ENCODE results near the gene SPOCD1. TPM values are rescaled to one million over a fixed set of nuclear protein-coding genes. Genes with fewer than 3 reads are reported as not detected.

The SPOCD1 gene
- total RNA-seq, 4 donors from 2014 or later, result 0.42 to 14.1 (median 0.66) TPM; not detected in 1

DNA sequence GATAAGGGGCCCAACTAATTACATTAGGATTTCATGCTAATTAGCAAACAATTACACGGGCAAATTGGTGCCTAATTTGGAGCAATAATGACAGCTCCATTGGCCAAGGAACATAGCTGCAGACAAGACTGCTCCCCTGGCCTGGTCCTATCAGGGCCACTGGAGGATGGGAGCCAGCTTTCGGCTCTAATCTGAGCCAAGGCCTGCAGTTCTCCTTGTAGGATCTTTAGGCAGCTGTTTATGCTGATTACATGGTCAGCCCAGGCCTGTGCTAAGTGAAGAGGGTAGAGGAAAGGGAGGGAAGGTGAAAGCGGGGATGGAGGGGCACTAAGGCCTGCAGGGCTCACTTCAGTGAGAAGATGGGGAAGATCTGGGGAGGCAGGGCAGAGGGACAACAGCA lies 39.3 kb downstream of the SPOCD1 start:
- TF ChIP-seq, protein P1, sequence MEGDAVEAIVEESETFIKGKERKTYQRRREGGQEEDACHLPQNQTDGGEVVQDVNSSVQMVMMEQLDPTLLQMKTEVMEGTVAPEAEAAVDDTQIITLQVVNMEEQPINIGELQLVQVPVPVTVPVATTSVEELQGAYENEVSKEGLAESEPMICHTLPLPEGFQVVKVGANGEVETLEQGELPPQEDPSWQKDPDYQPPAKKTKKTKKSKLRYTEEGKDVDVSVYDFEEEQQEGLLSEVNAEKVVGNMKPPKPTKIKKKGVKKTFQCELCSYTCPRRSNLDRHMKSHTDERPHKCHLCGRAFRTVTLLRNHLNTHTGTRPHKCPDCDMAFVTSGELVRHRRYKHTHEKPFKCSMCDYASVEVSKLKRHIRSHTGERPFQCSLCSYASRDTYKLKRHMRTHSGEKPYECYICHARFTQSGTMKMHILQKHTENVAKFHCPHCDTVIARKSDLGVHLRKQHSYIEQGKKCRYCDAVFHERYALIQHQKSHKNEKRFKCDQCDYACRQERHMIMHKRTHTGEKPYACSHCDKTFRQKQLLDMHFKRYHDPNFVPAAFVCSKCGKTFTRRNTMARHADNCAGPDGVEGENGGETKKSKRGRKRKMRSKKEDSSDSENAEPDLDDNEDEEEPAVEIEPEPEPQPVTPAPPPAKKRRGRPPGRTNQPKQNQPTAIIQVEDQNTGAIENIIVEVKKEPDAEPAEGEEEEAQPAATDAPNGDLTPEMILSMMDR (IDR thresholded peaks at IDR 0.05), result no peak
- H3K27me3 ChIP-seq, result peaks cover 0 to 69% of the 10 kb centered on the region in 2 donors
- H3K36me3 ChIP-seq, result no peaks in the 10 kb centered on the region
- DNase-seq (ENCODE audit: low spot score in 2 of 2), result no peak
- H3K27ac ChIP-seq, result no peak overlapping the region
- H3K4me1 ChIP-seq, result peaks cover 0 to 16% (median 14%) of the 10 kb centered on the region in 4 donors
- H3K9me3 ChIP-seq, result no peaks in the 10 kb centered on the region
- WGBS, 2 donors, result 74 to 77% methylated on average over 3 of the region's 3 CpGs
- no peak overlapping the region for H3K4me3 ChIP-seq

DNA sequence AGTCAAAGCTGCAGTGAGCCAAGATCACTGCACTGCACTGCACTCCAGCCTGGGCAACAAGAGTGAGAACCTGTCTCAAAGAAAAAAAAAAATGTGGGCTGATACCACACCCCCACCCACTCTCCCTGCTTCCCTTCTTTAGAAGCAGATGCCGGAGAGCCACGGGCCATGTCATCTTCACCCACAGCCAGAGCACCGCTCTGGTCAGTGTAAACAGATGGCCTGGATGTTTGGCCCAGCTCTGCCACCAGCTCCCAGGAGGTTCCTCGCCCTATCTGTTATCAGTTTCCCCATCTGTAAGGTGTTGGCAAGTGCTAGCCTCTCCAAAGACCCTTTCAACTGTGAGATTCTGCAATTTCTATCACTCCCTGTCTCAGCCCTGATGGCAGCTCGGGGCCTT lies 39.8 kb downstream of the SPOCD1 start:
- WGBS, 2 donors, result 76 to 92% methylated on average over 5 of the region's 5 CpGs
- TF ChIP-seq, protein P1 (IDR thresholded peaks at IDR 0.05), result no peak
- no peak for TF ChIP-seq POLR2A (IDR thresholded peaks at IDR 0.05)
- no peak for TF ChIP-seq EP300 (IDR thresholded peaks at IDR 0.05)
- no peak for DNase-seq (ENCODE audit: low spot score in 2 of 2)
- H3K4me1 ChIP-seq, result peaks cover 0 to 16% (median 14%) of the 10 kb centered on the region in 4 donors
- peaks cover 0 to 74% of the 10 kb centered on the region in 2 donors for H3K27me3 ChIP-seq
- no peak overlapping the region for H3K4me3 ChIP-seq
- no peaks in the 10 kb centered on the region for H3K36me3 ChIP-seq
- H3K27ac ChIP-seq, result no peak overlapping the region
- no peaks in the 10 kb centered on the region for H3K9me3 ChIP-seq

DNA sequence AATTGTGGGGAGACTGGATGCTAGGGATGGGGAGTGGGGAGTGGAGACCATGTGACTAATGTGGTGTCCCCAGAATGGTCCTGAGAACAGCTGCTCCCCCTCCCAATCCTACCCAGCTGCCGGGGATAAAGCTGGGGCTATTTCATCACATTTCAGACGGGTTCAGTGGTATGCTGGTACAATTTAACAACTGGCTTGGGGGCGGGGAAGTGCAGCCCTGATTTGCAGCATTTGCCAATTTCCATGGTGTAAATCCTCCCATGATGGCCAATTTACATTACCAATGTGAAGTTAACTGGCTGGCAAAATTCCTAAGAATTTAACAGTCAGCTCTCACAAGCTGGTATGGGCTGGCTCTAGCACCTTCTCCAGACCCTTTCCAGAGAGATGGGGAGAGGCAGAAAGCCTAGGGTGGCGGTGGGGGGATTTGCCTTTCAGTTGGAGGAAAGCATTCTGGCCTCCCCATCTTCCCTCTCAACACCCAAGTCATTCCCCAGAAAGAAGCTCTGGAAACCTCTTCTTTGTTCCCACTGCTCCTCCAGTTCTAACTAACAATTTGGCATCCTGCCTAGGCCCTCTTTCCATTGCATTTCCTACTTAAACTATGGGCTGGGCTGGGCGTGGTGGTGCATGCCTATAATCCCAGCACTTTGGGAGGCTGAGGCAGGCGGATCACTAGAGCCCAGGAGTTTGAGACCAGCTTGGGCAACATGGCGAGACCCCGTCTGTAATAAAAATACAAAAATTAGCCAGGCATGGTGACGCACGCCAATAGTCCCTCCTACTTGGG lies 40.4 kb downstream of the SPOCD1 start:
- H3K27ac ChIP-seq, result no peak overlapping the region
- H3K27me3 ChIP-seq, result peaks cover 0 to 74% of the 10 kb centered on the region in 2 donors
- H3K4me3 ChIP-seq, result no peak overlapping the region
- DNase-seq (ENCODE audit: low spot score in 2 of 2), result no peak
- TF ChIP-seq EP300 (IDR thresholded peaks at IDR 0.05), result no peak
- TF ChIP-seq, protein P1 (IDR thresholded peaks at IDR 0.05), result no peak
- H3K36me3 ChIP-seq, result no peaks in the 10 kb centered on the region
- H3K4me1 ChIP-seq, result peaks cover 0 to 16% (median 14%) of the 10 kb centered on the region in 4 donors
- WGBS, 2 donors, result 73 to 76% methylated on average over 10 of the region's 10 CpGs
- no peaks in the 10 kb centered on the region for H3K9me3 ChIP-seq

DNA sequence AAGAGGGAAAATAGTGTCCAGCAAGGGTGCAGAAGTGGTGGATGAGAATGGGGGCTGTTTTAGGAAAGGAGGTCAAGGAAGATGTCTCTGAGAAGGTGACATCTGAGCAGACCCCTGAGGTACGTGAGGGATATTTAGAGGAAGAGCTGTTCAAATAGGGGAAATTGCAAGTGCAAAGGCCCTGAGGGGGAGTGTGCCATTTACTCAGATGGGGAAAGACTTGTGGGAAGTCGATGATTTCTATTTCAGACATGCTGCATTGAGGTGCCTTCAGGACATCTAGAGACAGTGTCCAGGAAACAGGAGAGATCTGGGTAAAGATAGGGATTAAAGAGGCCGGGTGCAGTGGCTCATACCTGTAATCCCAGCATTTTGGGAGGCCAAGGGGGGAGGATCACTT lies 41.3 kb downstream of the SPOCD1 start:
- Histone ChIP-seq H3K27me3 (peaks cover 0 to 74% of the 10 kb centered on the region in 2 donors), H3K4me3 (no peak overlapping the region), H3K4me1 (peaks cover 0 to 16% (median 14%) of the 10 kb centered on the region in 4 donors), H3K36me3 (no peaks in the 10 kb centered on the region), H3K9me3 (no peaks in the 10 kb centered on the region), H3K27ac (no peak overlapping the region)
- TF ChIP-seq, protein P1 (IDR thresholded peaks at IDR 0.05), result no peak
- TF ChIP-seq EP300 (IDR thresholded peaks at IDR 0.05) (no peak), POLR2A (IDR thresholded peaks at IDR 0.05) (no peak)
- no peak for DNase-seq (ENCODE audit: low spot score in 2 of 2)
- WGBS, 2 donors, result 87 to 90% methylated on average over 3 of the region's 3 CpGs

DNA sequence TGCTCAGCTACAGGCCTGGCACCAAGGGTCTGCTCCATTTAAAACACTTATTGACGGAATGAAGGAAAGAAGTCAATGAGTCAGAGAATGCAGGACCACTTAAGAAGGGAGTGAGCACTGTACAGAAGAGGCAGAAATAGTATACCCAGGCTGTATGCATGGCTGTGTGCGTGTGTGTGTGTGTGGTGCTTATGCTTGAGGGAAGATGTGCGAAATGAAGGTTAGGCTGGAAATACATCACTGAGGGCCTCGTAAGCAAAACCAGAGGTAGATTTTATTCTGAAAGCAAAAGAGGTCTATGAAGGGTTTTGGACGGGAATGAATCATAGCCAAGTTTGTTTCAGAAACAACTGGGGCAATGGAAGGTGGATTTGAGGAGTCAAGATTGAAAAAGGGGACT lies 42.0 kb downstream of the SPOCD1 start:
- no peaks in the 10 kb centered on the region for H3K9me3 ChIP-seq
- no peak overlapping the region for H3K27ac ChIP-seq
- no peaks in the 10 kb centered on the region for H3K36me3 ChIP-seq
- peaks cover 0 to 74% of the 10 kb centered on the region in 2 donors for H3K27me3 ChIP-seq
- WGBS, 2 donors, result 93 to 96% methylated on average over 5 of the region's 5 CpGs
- H3K4me1 ChIP-seq, result peaks cover 0 to 16% (median 14%) of the 10 kb centered on the region in 4 donors
- TF ChIP-seq EP300 (IDR thresholded peaks at IDR 0.05) (no peak), POLR2A (IDR thresholded peaks at IDR 0.05) (no peak)
- TF ChIP-seq, protein P1 (IDR thresholded peaks at IDR 0.05), result no peak
- H3K4me3 ChIP-seq, result no peak overlapping the region
- no peak for DNase-seq (ENCODE audit: low spot score in 2 of 2)

Measured in tibial nerve (tissue), 4 donors.